HL-60 (cell line): ENCODE data around the gene MMP23B.

Experiments
- DNase-seq, 2 experiments: peaks; one replicate each; pipeline ENCODE4 v3.0.0-alpha.2; 2010 to 2020; ENCODE audit warnings: low read depth in 1 of 2, low spot score in 1 of 2
- H3K27ac ChIP-seq: fragments of 250-450 bp; sonication (Bioruptor Pico); replicated peaks from 2 replicates; pipeline ENCODE4 v1.5.1; 2020; ENCODE audit warnings: mild to moderate bottlenecking, moderate library complexity
- H3K27me3 ChIP-seq: fragments of 250-450 bp; sonication (Bioruptor Pico); 2 replicates; pipeline ENCODE4 v1.5.1; 2021; ENCODE audit warnings: mild to moderate bottlenecking, moderate library complexity; ENCODE audit not compliant: insufficient read depth, poor library complexity, severe bottlenecking
- H3K4me3 ChIP-seq: replicated peaks from 2 replicates; pipeline ENCODE4 v1.5.1; 2011; ENCODE audit warnings: mild to moderate bottlenecking, control low read depth, low read length; ENCODE audit not compliant: insufficient read depth
- GABPA ChIP-seq: IDR thresholded peaks from 2 replicates; pipeline ENCODE4 v1.6.1; 2012; ENCODE audit warnings: low read depth
- POLR2AphosphoS5 ChIP-seq: IDR thresholded peaks from 2 replicates; pipeline ENCODE4 v1.6.1; 2012; ENCODE audit warnings: low read depth
- SPI1 ChIP-seq: IDR thresholded peaks from 2 replicates; pipeline ENCODE4 v1.6.1; 2012; ENCODE audit warnings: low read depth, mild to moderate bottlenecking, borderline replicate concordance
- TF ChIP-seq, protein P1 (sequence below): IDR thresholded peaks from 2 replicates; pipeline ENCODE4 v1.6.1; 2012; ENCODE audit warnings: low read depth; ENCODE audit not compliant: insufficient replicate concordance
- TF ChIP-seq, protein P2 (sequence below): IDR thresholded peaks from one replicate; pipeline ENCODE4 v1.5.1; 2011; ENCODE audit warnings: low read length, control low read depth, inconsistent platforms; ENCODE audit not compliant: insufficient read depth

MMP23B gene

DNA sequence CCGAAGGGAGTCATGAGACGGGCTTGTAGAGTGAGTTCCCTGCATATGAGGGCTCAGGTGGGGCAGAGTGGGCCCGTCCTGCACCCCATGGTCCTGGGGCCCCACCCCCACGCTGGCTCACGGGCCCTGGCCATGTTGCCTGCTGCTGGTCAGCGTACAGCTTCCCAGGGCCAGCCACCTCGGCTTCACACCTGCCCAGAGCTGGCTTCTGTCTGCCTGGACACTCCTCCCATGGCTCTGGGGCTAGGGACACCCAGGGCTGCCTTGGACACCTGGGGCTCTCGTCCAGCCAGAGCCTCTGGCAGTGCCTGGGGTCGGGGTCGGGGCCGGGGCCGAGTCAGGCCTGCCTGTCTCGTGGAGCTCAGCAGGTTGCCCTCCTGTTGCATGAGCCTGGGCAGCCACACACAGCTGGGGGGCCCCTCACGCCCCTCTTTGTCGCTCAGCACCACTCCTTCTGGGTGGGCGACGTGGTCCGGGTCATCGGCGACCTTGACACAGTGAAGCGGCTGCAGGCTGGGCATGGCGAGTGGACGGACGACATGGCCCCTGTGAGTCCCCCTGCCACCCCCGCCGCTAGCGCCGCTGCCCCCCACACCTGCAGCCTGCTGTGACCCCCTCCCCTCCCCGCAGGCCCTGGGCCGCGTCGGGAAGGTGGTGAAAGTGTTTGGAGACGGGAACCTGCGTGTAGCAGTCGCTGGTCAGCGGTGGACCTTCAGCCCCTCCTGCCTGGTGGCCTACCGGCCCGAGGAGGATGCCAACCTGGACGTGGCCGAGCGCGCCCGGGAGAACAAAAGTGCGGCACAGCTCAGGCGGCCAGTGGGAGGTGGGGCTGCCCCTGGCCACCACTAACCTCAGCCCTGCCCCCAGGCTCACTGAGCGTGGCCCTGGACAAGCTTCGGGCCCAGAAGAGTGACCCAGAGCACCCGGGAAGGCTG, 5.5 kb upstream of the MMP23B start:
- peaks cover 6% of the 10 kb centered on the region for H3K27me3 ChIP-seq
- TF ChIP-seq SPI1 (no peak), GABPA (no peak)
- TF ChIP-seq, protein P1, sequence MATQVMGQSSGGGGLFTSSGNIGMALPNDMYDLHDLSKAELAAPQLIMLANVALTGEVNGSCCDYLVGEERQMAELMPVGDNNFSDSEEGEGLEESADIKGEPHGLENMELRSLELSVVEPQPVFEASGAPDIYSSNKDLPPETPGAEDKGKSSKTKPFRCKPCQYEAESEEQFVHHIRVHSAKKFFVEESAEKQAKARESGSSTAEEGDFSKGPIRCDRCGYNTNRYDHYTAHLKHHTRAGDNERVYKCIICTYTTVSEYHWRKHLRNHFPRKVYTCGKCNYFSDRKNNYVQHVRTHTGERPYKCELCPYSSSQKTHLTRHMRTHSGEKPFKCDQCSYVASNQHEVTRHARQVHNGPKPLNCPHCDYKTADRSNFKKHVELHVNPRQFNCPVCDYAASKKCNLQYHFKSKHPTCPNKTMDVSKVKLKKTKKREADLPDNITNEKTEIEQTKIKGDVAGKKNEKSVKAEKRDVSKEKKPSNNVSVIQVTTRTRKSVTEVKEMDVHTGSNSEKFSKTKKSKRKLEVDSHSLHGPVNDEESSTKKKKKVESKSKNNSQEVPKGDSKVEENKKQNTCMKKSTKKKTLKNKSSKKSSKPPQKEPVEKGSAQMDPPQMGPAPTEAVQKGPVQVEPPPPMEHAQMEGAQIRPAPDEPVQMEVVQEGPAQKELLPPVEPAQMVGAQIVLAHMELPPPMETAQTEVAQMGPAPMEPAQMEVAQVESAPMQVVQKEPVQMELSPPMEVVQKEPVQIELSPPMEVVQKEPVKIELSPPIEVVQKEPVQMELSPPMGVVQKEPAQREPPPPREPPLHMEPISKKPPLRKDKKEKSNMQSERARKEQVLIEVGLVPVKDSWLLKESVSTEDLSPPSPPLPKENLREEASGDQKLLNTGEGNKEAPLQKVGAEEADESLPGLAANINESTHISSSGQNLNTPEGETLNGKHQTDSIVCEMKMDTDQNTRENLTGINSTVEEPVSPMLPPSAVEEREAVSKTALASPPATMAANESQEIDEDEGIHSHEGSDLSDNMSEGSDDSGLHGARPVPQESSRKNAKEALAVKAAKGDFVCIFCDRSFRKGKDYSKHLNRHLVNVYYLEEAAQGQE: no peak
- TF ChIP-seq, protein P2, sequence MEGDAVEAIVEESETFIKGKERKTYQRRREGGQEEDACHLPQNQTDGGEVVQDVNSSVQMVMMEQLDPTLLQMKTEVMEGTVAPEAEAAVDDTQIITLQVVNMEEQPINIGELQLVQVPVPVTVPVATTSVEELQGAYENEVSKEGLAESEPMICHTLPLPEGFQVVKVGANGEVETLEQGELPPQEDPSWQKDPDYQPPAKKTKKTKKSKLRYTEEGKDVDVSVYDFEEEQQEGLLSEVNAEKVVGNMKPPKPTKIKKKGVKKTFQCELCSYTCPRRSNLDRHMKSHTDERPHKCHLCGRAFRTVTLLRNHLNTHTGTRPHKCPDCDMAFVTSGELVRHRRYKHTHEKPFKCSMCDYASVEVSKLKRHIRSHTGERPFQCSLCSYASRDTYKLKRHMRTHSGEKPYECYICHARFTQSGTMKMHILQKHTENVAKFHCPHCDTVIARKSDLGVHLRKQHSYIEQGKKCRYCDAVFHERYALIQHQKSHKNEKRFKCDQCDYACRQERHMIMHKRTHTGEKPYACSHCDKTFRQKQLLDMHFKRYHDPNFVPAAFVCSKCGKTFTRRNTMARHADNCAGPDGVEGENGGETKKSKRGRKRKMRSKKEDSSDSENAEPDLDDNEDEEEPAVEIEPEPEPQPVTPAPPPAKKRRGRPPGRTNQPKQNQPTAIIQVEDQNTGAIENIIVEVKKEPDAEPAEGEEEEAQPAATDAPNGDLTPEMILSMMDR: no peak
- H3K27ac ChIP-seq: no peak overlapping the region
- no peak for DNase-seq
- H3K4me3 ChIP-seq: no peak overlapping the region

DNA sequence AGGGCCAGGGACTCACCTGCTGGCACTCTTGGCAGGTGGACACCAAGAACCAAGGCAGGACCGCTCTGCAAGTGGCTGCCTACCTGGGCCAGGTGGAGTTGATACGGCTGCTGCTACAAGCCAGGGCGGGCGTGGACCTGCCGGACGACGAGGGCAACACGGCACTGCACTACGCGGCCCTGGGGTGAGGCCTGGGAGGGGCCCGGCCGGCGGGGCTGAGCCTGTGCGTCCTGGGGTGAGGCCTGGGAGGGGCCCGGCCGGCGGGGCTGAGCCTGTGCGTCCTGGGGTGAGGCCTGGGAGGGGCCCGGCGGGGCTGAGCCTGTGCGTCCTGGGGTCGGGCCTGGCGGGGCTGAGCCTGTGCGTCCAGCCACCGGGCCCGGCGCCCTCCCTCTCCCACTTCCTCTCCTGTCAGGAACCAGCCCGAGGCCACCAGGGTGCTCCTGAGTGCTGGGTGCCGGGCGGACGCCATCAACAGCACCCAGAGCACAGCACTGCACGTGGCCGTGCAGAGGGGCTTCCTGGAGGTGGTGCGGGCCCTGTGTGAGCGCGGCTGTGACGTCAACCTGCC, 4.6 kb upstream of the MMP23B start:
- H3K27ac ChIP-seq: no peak overlapping the region
- H3K27me3 ChIP-seq: peaks cover 10% of the 10 kb centered on the region
- no peak for DNase-seq
- TF ChIP-seq SPI1: peak; percentile 18; the same call in 1 of the 2 replicates
- TF ChIP-seq GABPA: no peak
- H3K4me3 ChIP-seq: no peak overlapping the region

DNA sequence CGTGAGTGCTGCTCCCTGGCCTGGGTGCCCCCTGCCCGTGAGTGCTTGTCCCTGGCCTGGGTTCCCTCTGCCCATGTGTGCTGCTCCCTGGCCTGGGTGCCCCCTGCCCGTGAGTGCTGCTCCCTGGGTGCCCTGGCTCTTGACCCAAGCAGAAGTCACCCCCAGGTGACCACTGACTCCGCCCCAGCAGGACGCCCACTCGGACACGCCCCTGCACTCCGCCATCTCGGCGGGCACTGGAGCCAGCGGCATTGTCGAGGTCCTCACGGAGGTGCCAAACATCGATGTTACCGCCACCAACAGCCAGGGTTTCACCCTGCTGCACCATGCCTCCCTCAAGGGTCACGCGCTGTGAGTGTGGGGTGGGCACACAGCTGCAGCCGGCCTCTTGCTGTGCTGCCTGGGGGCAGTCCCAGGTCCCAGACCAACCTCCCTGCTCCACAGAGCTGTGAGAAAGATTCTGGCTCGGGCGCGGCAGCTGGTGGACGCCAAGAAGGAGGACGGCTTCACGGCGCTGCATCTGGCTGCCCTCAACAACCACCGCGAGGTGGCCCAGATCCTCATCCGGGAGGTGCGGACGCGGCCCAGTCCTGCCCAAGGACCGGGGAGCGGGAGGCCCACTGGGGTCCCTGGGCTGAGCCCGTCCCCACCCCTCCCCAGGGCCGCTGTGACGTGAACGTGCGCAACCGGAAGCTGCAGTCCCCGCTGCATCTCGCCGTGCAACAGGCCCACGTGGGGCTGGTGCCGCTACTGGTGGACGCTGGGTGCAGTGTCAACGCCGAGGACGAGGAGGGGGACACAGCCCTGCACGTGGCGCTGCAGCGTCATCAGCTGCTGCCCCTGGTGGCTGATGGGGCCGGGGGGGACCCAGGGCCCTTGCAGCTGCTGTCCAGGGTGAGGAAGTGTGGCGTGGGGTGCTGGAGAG, 3.9 kb upstream of the MMP23B start:
- H3K27ac ChIP-seq: no peak overlapping the region
- H3K4me3 ChIP-seq: no peak overlapping the region
- no peak for DNase-seq
- peaks cover 10% of the 10 kb centered on the region for H3K27me3 ChIP-seq
- TF ChIP-seq, protein P1: peak; percentile 45
- TF ChIP-seq SPI1: no peak

DNA sequence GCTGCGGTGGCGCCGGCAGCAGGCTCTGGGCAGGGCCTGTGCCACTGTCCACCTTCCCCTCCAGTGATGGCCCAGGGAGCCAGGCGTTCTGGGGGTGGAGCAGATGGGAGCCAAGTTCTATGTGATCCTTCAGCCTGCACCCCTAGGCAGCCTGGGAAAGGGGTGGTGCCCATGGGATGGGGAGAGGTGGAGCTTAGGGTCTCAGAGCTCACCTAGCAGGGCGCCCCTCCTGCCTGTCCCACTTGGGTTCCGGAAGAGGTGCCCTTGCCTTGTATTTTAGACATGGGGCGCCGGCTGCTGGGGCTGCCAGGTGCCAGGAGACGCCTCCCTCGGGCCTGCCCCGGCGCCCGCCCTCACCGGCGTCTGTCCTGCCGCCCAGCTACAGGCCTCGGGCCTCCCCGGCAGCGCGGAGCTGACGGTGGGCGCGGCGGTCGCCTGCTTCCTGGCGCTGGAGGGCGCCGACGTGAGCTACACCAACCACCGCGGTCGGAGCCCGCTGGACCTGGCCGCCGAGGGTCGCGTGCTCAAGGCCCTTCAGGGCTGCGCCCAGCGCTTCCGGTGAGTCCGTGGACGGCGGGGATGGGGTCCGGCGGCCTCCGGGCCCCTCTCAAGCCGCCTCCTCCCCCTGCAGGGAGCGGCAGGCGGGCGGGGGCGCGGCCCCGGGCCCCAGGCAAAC, 3.1 kb upstream of the MMP23B start:
- Histone ChIP-seq H3K27ac (no peak overlapping the region), H3K4me3 (no peak overlapping the region), H3K27me3 (peaks cover 10% of the 10 kb centered on the region)
- no peak for TF ChIP-seq POLR2AphosphoS5
- no peak for DNase-seq
